Neural cell (in vitro differentiated cells): Measurements from ENCODE around the gene HSFX3. TPM values are rescaled to one million over a fixed set of nuclear protein-coding genes. Genes with fewer than 3 reads are reported as not detected.
A peak's percentile ranks its signal among the peaks of the same experiment; 100 is the strongest.
"Not testable (repeated sequence)": the region's sequence is repeated elsewhere in the genome, so short reads cannot be mapped to it uniquely, and the experiment has no call there.

Source experiments
- H2AFZ ChIP-seq: fragments of 200-600, 300-800 bp; sonication (generic), shearing (Covaris generic); 2 replicates; pipeline ENCODE4 v1.6.0; 2014; ENCODE audit warnings: low read depth, mild to moderate bottlenecking, antibody characterized with exemption, low read length, moderate library complexity
- H3F3A ChIP-seq: fragments of 200-600 bp; shearing (Covaris generic); 2 replicates; pipeline ENCODE4 v1.6.1; 2016; ENCODE audit warnings: mild to moderate bottlenecking, moderate library complexity, mixed read lengths, antibody characterized with exemption, low read length; ENCODE audit not compliant: insufficient read depth, poor library complexity, severe bottlenecking
- H3K27ac ChIP-seq: fragments of 200-600, 300-800 bp; sonication (generic), shearing (Covaris generic); 2 replicates; pipeline ENCODE4 v1.5.1; 2014; ENCODE audit warnings: mild to moderate bottlenecking, low read length, moderate library complexity
- H3K27me3 ChIP-seq: fragments of 300-800, 200-600 bp; sonication (generic), shearing (Covaris generic); 2 replicates; pipeline ENCODE4 v1.6.0; 2014; ENCODE audit warnings: mild to moderate bottlenecking, low read depth, low read length, moderate library complexity; ENCODE audit not compliant: insufficient read depth
- H3K36me3 ChIP-seq: fragments of 300-800, 200-600 bp; sonication (generic), shearing (Covaris generic); 2 replicates; pipeline ENCODE4 v1.5.1; 2014; ENCODE audit warnings: mild to moderate bottlenecking, antibody characterized with exemption, low read length, moderate library complexity; ENCODE audit not compliant: insufficient read depth
- H3K4me2 ChIP-seq: fragments of 300-800, 200-600 bp; sonication (generic), shearing (Covaris generic); 2 replicates; pipeline ENCODE4 v1.6.0; 2014; ENCODE audit warnings: mild to moderate bottlenecking, low read length
- H3K4me3 ChIP-seq: fragments of 300-800, 200-600 bp; sonication (generic), shearing (Covaris generic); 2 replicates; pipeline ENCODE4 v1.5.1; 2014; ENCODE audit warnings: mild to moderate bottlenecking, low read length, moderate library complexity
- H3K79me2 ChIP-seq: fragments of 200-600 bp; shearing (Covaris generic); replicated peaks from 2 replicates; pipeline ENCODE4 v1.6.0; 2014; ENCODE audit warnings: mild to moderate bottlenecking, low read length, moderate library complexity; ENCODE audit not compliant: insufficient read depth
- H3K9ac ChIP-seq: fragments of 300-800, 200-600 bp; sonication (generic), shearing (Covaris generic); 2 replicates; pipeline ENCODE4 v1.6.1; 2016; ENCODE audit warnings: mild to moderate bottlenecking, low read length, mixed read lengths
- H3K9me2 ChIP-seq: fragments of 200-600 bp; shearing (Covaris generic); 2 replicates; pipeline ENCODE4 v1.6.1; 2016; ENCODE audit warnings: mild to moderate bottlenecking, low read length, mixed read lengths; ENCODE audit not compliant: insufficient read depth
- H3K9me3 ChIP-seq: fragments of 200-600, 300-800 bp; sonication (generic), shearing (Covaris generic); 2 replicates; pipeline ENCODE4 v1.6.1; 2016; ENCODE audit warnings: mild to moderate bottlenecking, mixed run types, low read length, moderate library complexity, mixed read lengths
- H4K20me1 ChIP-seq: fragments of 200-600 bp; shearing (Covaris generic); 2 replicates; pipeline ENCODE4 v1.6.1; 2016; ENCODE audit warnings: mild to moderate bottlenecking, mixed run types; ENCODE audit not compliant: insufficient read depth
- CTCF ChIP-seq: fragments of 450-650 bp; IDR thresholded peaks from 2 replicates; pipeline ENCODE4 v1.5.1; 2014; ENCODE audit warnings: antibody characterized with exemption, mild to moderate bottlenecking, moderate library complexity; ENCODE audit not compliant: poor library complexity, severe bottlenecking
- EP300 ChIP-seq: fragments of 450-650 bp; conservative IDR thresholded peaks from 2 replicates; pipeline ENCODE4 v1.6.1; 2014; ENCODE audit warnings: antibody characterized with exemption, mild to moderate bottlenecking, moderate library complexity; ENCODE audit not compliant: poor library complexity, severe bottlenecking
- EZH2 ChIP-seq: fragments of 200-600, 300-800 bp; shearing (Covaris generic), sonication (generic); IDR thresholded peaks from 2 replicates; pipeline ENCODE4 v1.6.1; 2014; ENCODE audit warnings: antibody characterized with exemption, low read length, borderline replicate concordance, mild to moderate bottlenecking; ENCODE audit not compliant: insufficient read depth, poor library complexity, severe bottlenecking
- MXI1 ChIP-seq: fragments of 450-650 bp; conservative IDR thresholded peaks from 2 replicates; pipeline ENCODE4 v1.6.1; 2014; ENCODE audit warnings: antibody characterized with exemption, mild to moderate bottlenecking; ENCODE audit not compliant: poor library complexity, severe bottlenecking
- POLR2AphosphoS5 ChIP-seq: IDR thresholded peaks from 2 replicates; pipeline ENCODE4 v1.6.1; 2012
- RAD21 ChIP-seq: fragments of 450-650 bp; conservative IDR thresholded peaks from 2 replicates; pipeline ENCODE4 v1.6.1; 2014; ENCODE audit warnings: antibody characterized with exemption, mild to moderate bottlenecking, moderate library complexity
- REST ChIP-seq: IDR thresholded peaks from 2 replicates; pipeline ENCODE4 v1.6.1; 2012; ENCODE audit warnings: borderline replicate concordance
- SMC3 ChIP-seq: fragments of 450-650 bp; conservative IDR thresholded peaks from 2 replicates; pipeline ENCODE4 v1.6.1; 2014; ENCODE audit warnings: antibody characterized with exemption, mild to moderate bottlenecking, moderate library complexity; ENCODE audit not compliant: poor library complexity
- TAF1 ChIP-seq: IDR thresholded peaks from 2 replicates; pipeline ENCODE4 v1.6.1; 2012; ENCODE audit warnings: low read depth
- polyA plus RNA-seq: library from polyadenylated mRNA; depleted of rRNA; stranded (reverse); fragments of >200 nt; gene quantifications from 2 replicates; pipeline ENCODE4 v1.2.3, GENCODE V29; 2014

The HSFX3 gene
- polyA plus RNA-seq, 1 donor from 2014 or later = not detected

- Histone ChIP-seq H2AFZ (no peak overlapping the region), H3K4me3 (peak overlapping the region; percentile 64), H3K4me2 (no peak overlapping the region), H3K27me3 (no peaks in the 10 kb centered on the region), H3K27ac (peak overlapping the region; percentile 68), H3K9ac (peak overlapping the region; percentile 62), H4K20me1 (no peaks in the 10 kb centered on the region), H3K36me3 (no peaks in the 10 kb centered on the region), H3K79me2 (no peaks in the 10 kb centered on the region), H3K9me2 (no peaks in the 10 kb centered on the region), H3K9me3 (no peaks in the 10 kb centered on the region), H3F3A (no peaks in the 10 kb centered on the region)
- no peak for TF ChIP-seq POLR2AphosphoS5
- no peak for TF ChIP-seq SMC3
- TF ChIP-seq MXI1 = no peak
- no peak for TF ChIP-seq CTCF
- no peak for TF ChIP-seq EP300
- TF ChIP-seq REST = no peak
- TF ChIP-seq EZH2 = no peak
- TF ChIP-seq TAF1 = no peak
- TF ChIP-seq RAD21 = no peak
These were observed 10.2 kb downstream of the HSFX3 start for GRCh38 chrX:149539283-149540130.

- H3K27me3 ChIP-seq, H3K4me2 ChIP-seq, H3K9me2 ChIP-seq, H3K27ac ChIP-seq, H3K4me3 ChIP-seq, H2AFZ ChIP-seq, H3K9me3 ChIP-seq, H3K9ac ChIP-seq, H3K79me2 ChIP-seq, H4K20me1 ChIP-seq, H3K36me3 ChIP-seq, H3F3A ChIP-seq: not testable (repeated sequence)
These were observed 12.2 kb downstream of the HSFX3 start for GRCh38 chrX:149537474-149537873.

GRCh38 chrX:149534926-149535602 lies 14.7 kb downstream of the HSFX3 start:
- H3F3A ChIP-seq, H3K9ac ChIP-seq, H3K36me3 ChIP-seq, H2AFZ ChIP-seq, H3K9me2 ChIP-seq, H3K27me3 ChIP-seq, H3K4me2 ChIP-seq, H3K27ac ChIP-seq, H3K4me3 ChIP-seq, H4K20me1 ChIP-seq, H3K79me2 ChIP-seq, H3K9me3 ChIP-seq: not testable (repeated sequence)

- not testable (repeated sequence) for H3K79me2 ChIP-seq, H4K20me1 ChIP-seq, H3K9me2 ChIP-seq, H3K4me2 ChIP-seq, H3K36me3 ChIP-seq, H3F3A ChIP-seq, H3K9me3 ChIP-seq, H2AFZ ChIP-seq, H3K9ac ChIP-seq, H3K27me3 ChIP-seq, H3K27ac ChIP-seq, H3K4me3 ChIP-seq
These were observed 15.7 kb downstream of the HSFX3 start for GRCh38 chrX:149533999-149534398.

GRCh38 chrX:149532868-149533267 lies 16.9 kb downstream of the HSFX3 start:
- H3K36me3 ChIP-seq, H3K9ac ChIP-seq, H3K9me3 ChIP-seq, H4K20me1 ChIP-seq, H3K27ac ChIP-seq, H3K4me2 ChIP-seq, H3K79me2 ChIP-seq, H3K4me3 ChIP-seq, H3F3A ChIP-seq, H3K27me3 ChIP-seq, H3K9me2 ChIP-seq, H2AFZ ChIP-seq: not testable (repeated sequence)
